GM04504 (cell line): ENCODE results near the gene CPN1.

Experiments used
- DNase-seq: peaks from one replicate; pipeline ENCODE4 v3.0.0-alpha.2; 2012; ENCODE audit warnings: low read depth

The CPN1 gene

GRCh38 chr10:99996671-99997648 is 84.7 kb downstream of the CPN1 start:
- DNase-seq: no peak

DNA sequence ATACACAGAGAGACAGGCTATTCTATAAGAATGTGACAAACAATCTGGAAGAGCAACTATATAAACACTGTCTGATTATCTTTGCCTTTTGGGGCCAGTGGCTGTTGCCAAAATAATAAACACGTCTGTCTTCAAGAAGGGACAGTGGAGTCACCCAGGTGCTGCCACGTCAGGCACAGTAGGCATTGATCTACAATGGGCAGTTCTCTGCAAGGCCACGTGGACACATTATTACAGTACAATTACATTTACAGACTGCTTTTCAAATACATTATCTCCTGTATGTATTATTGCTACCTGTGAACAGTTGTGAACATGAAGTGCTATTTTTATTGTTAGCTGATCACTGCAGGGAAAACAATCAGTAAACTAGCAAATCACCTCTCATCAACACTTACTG is 86.0 kb downstream of the CPN1 start:
- no peak for DNase-seq

DNA sequence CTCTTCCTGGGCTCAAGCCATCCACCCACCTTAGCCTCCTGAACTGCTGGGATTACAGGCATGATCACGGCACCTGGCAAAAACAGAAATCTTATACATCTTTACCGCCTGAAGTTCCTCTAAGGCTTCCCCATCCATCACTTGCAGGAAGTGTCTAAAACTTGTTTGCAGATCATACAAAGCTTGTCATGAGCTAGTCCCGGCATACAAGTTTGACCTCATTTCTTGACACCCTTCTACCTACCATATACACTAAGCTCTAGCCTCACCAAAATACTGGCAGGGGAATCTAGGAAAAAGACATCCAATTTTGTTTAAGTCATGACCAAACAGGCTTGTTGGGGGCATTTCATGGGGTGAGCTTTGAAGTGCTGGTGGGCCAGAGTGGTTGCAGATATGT is 86.4 kb downstream of the CPN1 start:
- no peak for DNase-seq

- DNase-seq: no peak
Observed at GRCh38 chr10:99994801-99995200, 86.9 kb downstream of the CPN1 start.

DNA sequence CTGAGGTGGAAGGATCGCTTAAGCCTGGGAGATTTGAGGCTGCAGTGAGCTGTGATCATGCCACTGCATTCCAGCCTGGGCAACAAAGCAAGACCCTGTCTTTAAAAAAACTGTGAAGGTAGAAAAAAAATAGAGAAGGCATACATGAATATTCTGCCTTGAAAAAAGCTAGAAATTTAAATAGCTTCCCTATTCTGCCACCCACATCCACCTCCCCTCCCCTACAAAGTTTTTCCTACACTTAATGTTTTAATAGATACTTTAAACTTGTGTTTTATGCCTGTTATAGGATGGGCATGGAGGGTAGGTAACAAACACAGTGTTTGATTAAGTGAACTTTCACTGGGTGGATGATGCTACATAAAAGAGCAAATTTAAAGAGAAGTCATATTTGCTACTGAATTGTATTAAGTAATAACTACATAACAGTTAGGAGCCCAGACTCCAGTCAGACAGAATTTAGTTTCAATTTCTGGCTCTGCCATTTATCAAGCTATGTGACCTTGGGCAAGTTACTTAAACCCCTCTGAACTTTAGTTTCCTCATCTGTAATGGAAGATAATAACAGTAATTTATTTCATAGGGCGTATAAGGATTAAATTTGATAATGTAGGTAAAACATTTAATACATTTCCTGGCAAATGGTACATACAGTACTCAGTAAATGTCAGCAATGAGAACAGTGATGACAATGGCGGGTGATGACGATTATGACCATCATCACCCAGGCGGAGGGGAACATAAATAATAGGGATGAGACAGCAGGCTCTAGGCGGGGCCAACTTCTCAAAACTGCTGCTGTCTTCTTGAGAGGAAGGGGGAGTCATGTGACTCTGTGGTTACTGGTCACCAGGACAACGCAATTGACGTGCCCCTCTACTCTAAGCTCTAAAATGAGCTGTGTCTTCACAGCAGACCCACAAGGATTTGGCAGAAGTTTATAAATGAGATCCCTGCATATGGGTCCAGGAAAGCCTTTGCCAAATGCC is 87.7 kb downstream of the CPN1 start:
- DNase-seq: peak; percentile 76
